HG02885 (cell line): ENCODE measurements around the gene B4GALT6.
A peak's percentile ranks its signal among the peaks of the same experiment; 100 is the strongest.

Source experiments
- ATAC-seq: cut with Tn5 transposase; IDR thresholded peaks from one replicate; pipeline ENCODE4 v1.9.1; 2021; ENCODE audit warnings: mild to moderate bottlenecking; ENCODE audit not compliant: unreplicated experiment, poor library complexity

Gene B4GALT6

DNA sequence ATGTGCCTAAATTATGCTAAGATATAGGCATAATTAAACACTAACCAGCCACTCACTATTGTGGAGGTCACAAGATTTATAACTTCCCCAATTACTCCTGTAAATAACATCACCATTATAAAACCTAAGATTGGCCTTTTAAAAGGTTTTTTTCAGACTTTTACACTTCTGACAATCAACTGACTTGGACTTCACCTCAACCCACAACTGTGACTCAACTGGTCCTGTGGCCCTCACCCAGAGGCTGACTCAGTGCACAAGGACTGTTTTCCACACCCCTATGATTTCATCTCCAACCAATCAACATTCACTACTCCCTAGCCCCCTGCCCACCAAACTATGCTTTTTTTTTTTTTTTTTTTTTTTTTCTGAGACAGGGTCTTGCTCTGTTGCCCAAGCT lies 81.1 kb downstream of the B4GALT6 start:
- no peak for ATAC-seq

- no peak for ATAC-seq
These were observed 86.2 kb downstream of the B4GALT6 start for GRCh38 chr18:31598021-31598805.

GRCh38 chr18:31596081-31596872 lies 88.1 kb downstream of the B4GALT6 start:
- no peak for ATAC-seq

GRCh38 chr18:31595121-31595771 lies 89.1 kb downstream of the B4GALT6 start:
- no peak for ATAC-seq

GRCh38 chr18:31592506-31593157 lies 91.7 kb downstream of the B4GALT6 start:
- ATAC-seq, result no peak

GRCh38 chr18:31591628-31592027 lies 92.8 kb downstream of the B4GALT6 start, which contains the start of gene TTR:
Gene TTR (plus strand): TSS chr18:31591877. CDS start chr18:31591903, 26 bp downstream.
- ATAC-seq, result no peak

- no peak for ATAC-seq
These were observed 93.3 kb downstream of the B4GALT6 start for GRCh38 chr18:31591113-31591512.

- no peak for ATAC-seq
These were observed 93.8 kb downstream of the B4GALT6 start for GRCh38 chr18:31590570-31590969.

GRCh38 chr18:31587529-31587928 lies 96.9 kb downstream of the B4GALT6 start:
- ATAC-seq, result no peak

- ATAC-seq, result no peak
These were observed 97.8 kb downstream of the B4GALT6 start for GRCh38 chr18:31586616-31587015.

DNA sequence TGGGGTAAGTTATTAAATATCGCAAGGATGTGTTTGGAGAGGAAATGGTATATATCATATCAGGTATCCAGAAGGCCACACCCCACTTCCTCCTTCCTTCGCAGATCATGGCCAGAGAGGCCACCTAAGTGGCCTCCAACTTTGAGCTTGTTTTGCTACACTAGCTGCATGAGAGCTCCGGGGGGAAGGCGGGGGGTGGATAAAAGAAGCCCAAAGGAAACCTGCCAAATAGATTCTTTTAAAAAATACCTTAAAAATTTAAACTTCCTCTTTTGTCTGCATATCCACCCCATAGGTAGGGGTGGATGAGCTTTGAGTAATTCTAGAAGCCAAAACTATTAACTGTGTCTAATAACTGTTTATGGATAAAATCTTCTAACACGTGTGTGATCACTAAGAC lies 98.4 kb downstream of the B4GALT6 start:
- no peak for ATAC-seq

DNA sequence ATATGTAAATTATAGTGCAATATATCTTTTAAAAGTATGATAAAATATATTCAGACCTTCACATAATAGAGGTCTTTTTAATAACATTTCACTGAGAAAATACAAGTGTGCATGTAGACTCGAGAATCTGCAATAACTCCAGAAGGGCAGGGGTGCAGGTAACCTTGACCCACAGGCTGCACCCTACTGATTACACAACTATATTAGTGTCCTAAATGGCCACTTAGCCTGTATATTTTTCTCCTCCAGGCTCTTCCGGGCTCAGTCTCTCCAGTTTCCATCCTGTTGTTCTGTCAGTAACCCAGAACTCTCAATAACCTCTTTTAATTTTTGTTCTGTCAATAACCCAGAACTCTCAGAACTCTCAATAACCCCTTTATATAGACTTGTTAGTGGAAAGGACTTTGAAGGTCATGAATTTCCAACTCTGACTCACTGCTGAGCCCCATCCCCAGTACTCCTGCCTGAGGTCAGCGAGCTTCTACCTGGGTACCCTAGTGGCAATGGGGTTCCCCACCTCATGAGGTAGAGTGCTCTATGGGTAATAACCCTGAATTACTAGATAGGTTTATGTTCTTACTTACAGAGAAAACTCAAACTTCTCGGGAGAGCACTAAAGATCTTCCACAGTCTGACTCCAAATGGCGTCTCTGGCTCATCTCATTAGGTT lies 101.1 kb downstream of the B4GALT6 start:
- ATAC-seq, result no peak

- no peak for ATAC-seq
These were observed 102.7 kb downstream of the B4GALT6 start for GRCh38 chr18:31581498-31582197.

- ATAC-seq, result no peak
These were observed 105.0 kb downstream of the B4GALT6 start for GRCh38 chr18:31579375-31579774.

GRCh38 chr18:31578126-31578525 lies 106.3 kb downstream of the B4GALT6 start:
- no peak for ATAC-seq

DNA sequence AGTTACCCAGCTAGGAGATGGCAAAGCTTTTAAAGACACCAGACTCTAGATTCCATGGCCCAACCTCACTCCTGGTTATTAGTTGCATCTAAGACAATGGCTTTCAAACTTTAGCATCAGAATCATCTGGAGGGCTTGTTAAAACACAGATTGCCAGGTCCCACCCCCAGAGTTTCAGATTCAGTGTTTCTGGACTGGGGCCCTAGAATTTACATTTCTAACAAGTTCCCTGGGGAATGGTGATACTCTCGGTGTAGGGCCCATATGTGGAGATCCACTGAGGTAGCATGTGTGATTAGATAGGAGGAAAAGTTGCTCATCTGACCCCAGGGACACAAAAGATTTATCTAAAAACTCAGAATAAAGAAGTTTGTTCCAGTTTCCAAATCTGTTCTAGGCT lies 107.2 kb downstream of the B4GALT6 start:
- ATAC-seq, result peak; percentile 53

DNA sequence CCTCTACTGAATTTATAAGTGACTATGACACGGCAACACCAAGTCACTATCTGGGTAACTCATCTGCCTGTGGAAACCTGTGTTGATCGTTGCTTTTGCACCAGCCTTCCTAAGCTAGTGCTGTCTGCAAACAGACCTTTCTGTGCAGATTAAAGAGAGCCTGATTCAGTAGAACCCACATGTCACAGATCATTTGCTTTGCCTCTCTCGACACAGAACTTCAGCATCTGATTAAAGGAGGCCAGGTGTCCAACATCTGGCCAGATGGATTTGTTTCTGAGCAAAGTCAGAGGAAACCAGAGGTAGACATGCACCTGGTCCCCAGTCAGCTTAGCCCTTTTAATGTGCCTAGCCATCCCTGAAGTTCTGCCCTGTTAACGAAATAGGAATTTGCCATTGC lies 107.7 kb downstream of the B4GALT6 start:
- peak; percentile 62 for ATAC-seq

GRCh38 chr18:31575515-31576257 lies 108.7 kb downstream of the B4GALT6 start:
- no peak for ATAC-seq

- no peak for ATAC-seq
These were observed 110.0 kb downstream of the B4GALT6 start for GRCh38 chr18:31574359-31574758.
